CD4-positive, alpha-beta memory T cell (primary cell): ENCODE measurements around the gene KLK3. TPM values are rescaled to one million over a fixed set of nuclear protein-coding genes. Genes with fewer than 3 reads are reported as not detected.
"Not testable (repeated sequence)": the region's sequence is repeated elsewhere in the genome, so short reads cannot be mapped to it uniquely, and the experiment has no call there.

Experiments used
- CTCF ChIA-PET: fragments of 350-600 bp; sonication (Branson Sonifier 250); formaldehyde crosslinking; loops from one replicate; lab custom pipeline; 2021; ENCODE audit warnings: inconsistent platforms; ENCODE audit not compliant: partially characterized antibody; lab: Charles Lee
- POLR2A ChIA-PET: fragments of 350-600 bp; sonication (Branson Sonifier 250); formaldehyde crosslinking; loops from one replicate; lab custom pipeline; 2021; ENCODE audit not compliant: partially characterized antibody; lab: Charles Lee
- DNase-seq, 5 donors: peaks; one replicate each; pipeline versions ENCODE4 v3.0.0 to v3.0.0-alpha.2; 2020 to 2022; ENCODE audit warnings: mixed read lengths in 1 of 5
- H3K27ac ChIP-seq: one replicate; pipeline ENCODE4 v1.7.0; 2013; ENCODE audit warnings: low read depth, low read length
- H3K27me3 ChIP-seq: 2 replicates; pipeline ENCODE4 v1.7.0; 2013; ENCODE audit warnings: mild to moderate bottlenecking, low read length, moderate library complexity; ENCODE audit not compliant: insufficient read depth
- H3K36me3 ChIP-seq: 2 replicates; pipeline ENCODE4 v1.7.0; 2013; ENCODE audit warnings: mild to moderate bottlenecking, low read length, moderate library complexity; ENCODE audit not compliant: insufficient read depth
- H3K4me1 ChIP-seq: 2 replicates; pipeline ENCODE4 v1.7.0; 2013; ENCODE audit warnings: mild to moderate bottlenecking, low read length, moderate library complexity; ENCODE audit not compliant: insufficient read depth
- H3K4me3 ChIP-seq, 2 donors: one replicate each; pipeline ENCODE4 v1.7.0; 2013; ENCODE audit warnings: low read length in 2 of 2, mild to moderate bottlenecking in 1 of 2
- H3K9me3 ChIP-seq, 2 donors: one replicate each; pipeline ENCODE4 v1.7.0; 2013; ENCODE audit warnings: low read length in 2 of 2, control low read depth in 1 of 2; ENCODE audit not compliant: control insufficient read depth in 1 of 2
- H3K27ac Mint-ChIP-seq, 7 donors: one replicate each; pipeline ENCODE4 v1.8.0; 2020 to 2021; ENCODE audit warnings: mixed read lengths in 7 of 7, mild to moderate bottlenecking in 6 of 7, inconsistent platforms in 3 of 7, moderate library complexity in 3 of 7
- H3K27me3 Mint-ChIP-seq, 2 donors: one replicate each; pipeline ENCODE4 v1.8.0; 2020 to 2021; ENCODE audit warnings: mixed read lengths in 2 of 2
- H3K36me3 Mint-ChIP-seq, 2 donors: one replicate each; pipeline ENCODE4 v1.8.0; 2020 to 2021; ENCODE audit warnings: mixed read lengths in 2 of 2, inconsistent platforms in 1 of 2, mild to moderate bottlenecking in 1 of 2
- H3K4me1 Mint-ChIP-seq, 4 donors: one replicate each; pipeline ENCODE4 v1.8.0; 2020 to 2021; ENCODE audit warnings: mixed read lengths in 4 of 4, mild to moderate bottlenecking in 1 of 4
- H3K4me3 Mint-ChIP-seq, 8 donors: one replicate each; pipeline ENCODE4 v1.8.0; 2020 to 2021; ENCODE audit warnings: mixed read lengths in 8 of 8, mild to moderate bottlenecking in 7 of 8, moderate library complexity in 6 of 8, inconsistent platforms in 3 of 8
- H3K9me3 Mint-ChIP-seq, 8 donors: one replicate each; pipeline ENCODE4 v1.8.0; 2020 to 2021; ENCODE audit warnings: mixed read lengths in 8 of 8, mild to moderate bottlenecking in 5 of 8, inconsistent platforms in 3 of 8, moderate library complexity in 1 of 8
- intact Hi-C: fragments of 100-400 bp; cut with micrococcal nuclease; formaldehyde crosslinking; loops from one replicate; pipeline ENCODE4 v1.15.1; 2023
- polyA plus RNA-seq, 2 donors: library from polyadenylated mRNA; unstranded; fragments of 300-500 nt; fragmentation: Illumina TruSeq; gene quantifications; one replicate each; pipeline ENCODE4 v1.2.3, GENCODE V29; 2021
- total RNA-seq, 2 experiments: library from RNA; stranded (reverse); gene quantifications; one replicate each; pipeline ENCODE4 v1.2.3, GENCODE V29; 2021

Gene KLK3
- total RNA-seq (not detected), polyA plus RNA-seq (not detected)

GRCh38 chr19:50854636-50855410 lies at the start of gene KLK3:
KLK3 (plus strand) TSS chr19:50854915; CDS start chr19:50854956, 41 bp downstream.
- Histone ChIP-seq H3K27ac (no peak within 1 kb of the TSS), H3K27me3 (no peaks in the 10 kb centered on the region), H3K4me3 (no peak within 1 kb of the TSS), H3K36me3 (no peaks in the 10 kb centered on the region), H3K9me3 (no peaks in the 10 kb centered on the region), H3K4me1 (no peaks in the 10 kb centered on the region)
- intact Hi-C loops, result no loop called here
- Mint-ChIP-seq H3K4me3 (no peak within 1 kb of the TSS), H3K36me3 (no peaks in the 10 kb centered on the region), H3K27me3 (peaks cover 41 to 54% of the 10 kb centered on the region in 2 donors), H3K27ac (peak within 1 kb of the TSS in 1 of 7 donors; percentile 7), H3K9me3 (peaks cover 0 to 1% (median 0%) of the 10 kb centered on the region in 8 donors), H3K4me1 (no peaks in the 10 kb centered on the region)
- ChIA-PET CTCF (no interaction called here), POLR2A (no interaction called here)
- no peak for DNase-seq

GRCh38 chr19:50808856-50809255 lies 45.9 kb upstream of the KLK3 start:
- Mint-ChIP-seq H3K9me3 (peaks cover 0 to 4% (median 0%) of the 10 kb centered on the region in 8 donors), H3K27ac (no peak overlapping the region), H3K36me3 (peaks cover 0 to 7% of the 10 kb centered on the region in 2 donors), H3K27me3 (peaks cover 2 to 8% of the 10 kb centered on the region in 2 donors), H3K4me1 (peaks cover 6 to 26% (median 17%) of the 10 kb centered on the region in 4 donors), H3K4me3 (no peak overlapping the region)
- intact Hi-C loops, result loop anchor here (10.0 kb wide), 1 partner anchor 784 kb away; the partner anchor contains the start of genes VRK3 and ZNF473
- H3K9me3 ChIP-seq, result no peaks in the 10 kb centered on the region
- no peaks in the 10 kb centered on the region for H3K36me3 ChIP-seq
- peaks cover 8% of the 10 kb centered on the region for H3K4me1 ChIP-seq
- no peak for DNase-seq
- CTCF ChIA-PET, result no interaction called here
- H3K27ac ChIP-seq, result no peak overlapping the region
- POLR2A ChIA-PET, result interaction anchor here (0.7 kb wide), 1 partner anchor 324 kb away, joined by 3 read pairs; no protein-coding TSS in a partner anchor
- no peak overlapping the region for H3K4me3 ChIP-seq
- H3K27me3 ChIP-seq, result no peaks in the 10 kb centered on the region

- H3K9me3 ChIP-seq, H3K27ac ChIP-seq, H3K4me1 Mint-ChIP-seq, CTCF ChIA-PET, DNase-seq, H3K36me3 ChIP-seq, intact Hi-C loops, H3K9me3 Mint-ChIP-seq, H3K27me3 ChIP-seq, H3K36me3 Mint-ChIP-seq, H3K27ac Mint-ChIP-seq, H3K4me3 ChIP-seq, H3K4me3 Mint-ChIP-seq, H3K4me1 ChIP-seq, POLR2A ChIA-PET: not testable (repeated sequence)
- peaks cover 5 to 24% of the 10 kb centered on the region in 2 donors for H3K27me3 Mint-ChIP-seq
Measured at GRCh38 chr19:50811622-50812238, 43.0 kb upstream of the KLK3 start.

GRCh38 chr19:50812474-50812873 lies 42.2 kb upstream of the KLK3 start:
- no peak for DNase-seq
- Histone ChIP-seq H3K36me3 (no peaks in the 10 kb centered on the region), H3K4me3 (no peak overlapping the region), H3K4me1 (peaks cover 2% of the 10 kb centered on the region), H3K9me3 (no peaks in the 10 kb centered on the region), H3K27me3 (no peaks in the 10 kb centered on the region), H3K27ac (no peak overlapping the region)
- intact Hi-C loops, result no loop called here
- no peak overlapping the region for H3K27ac Mint-ChIP-seq
- no peaks in the 10 kb centered on the region for H3K36me3 Mint-ChIP-seq
- CTCF ChIA-PET, result no interaction called here
- peaks cover 1 to 5% (median 3%) of the 10 kb centered on the region in 4 donors for H3K4me1 Mint-ChIP-seq
- peaks cover 0 to 3% (median 0%) of the 10 kb centered on the region in 8 donors for H3K9me3 Mint-ChIP-seq
- POLR2A ChIA-PET, result interaction anchor here (0.9 kb wide), 1 partner anchor 8 kb away, joined by 3 read pairs; no protein-coding TSS in a partner anchor
- no peak overlapping the region for H3K4me3 Mint-ChIP-seq
- H3K27me3 Mint-ChIP-seq, result peaks cover 6 to 31% of the 10 kb centered on the region in 2 donors

GRCh38 chr19:50814883-50815282 lies 39.8 kb upstream of the KLK3 start:
- H3K27ac ChIP-seq, result no peak overlapping the region
- H3K4me3 ChIP-seq, result no peak overlapping the region
- POLR2A ChIA-PET, result no interaction called here
- no peaks in the 10 kb centered on the region for H3K36me3 ChIP-seq
- peaks cover 0 to 3% (median 0%) of the 10 kb centered on the region in 8 donors for H3K9me3 Mint-ChIP-seq
- H3K27me3 Mint-ChIP-seq, result peaks cover 19 to 43% of the 10 kb centered on the region in 2 donors
- DNase-seq, result no peak
- H3K4me3 Mint-ChIP-seq, result no peak overlapping the region
- intact Hi-C loops, result no loop called here
- no peaks in the 10 kb centered on the region for H3K36me3 Mint-ChIP-seq
- peaks cover 7 to 17% (median 12%) of the 10 kb centered on the region in 4 donors for H3K4me1 Mint-ChIP-seq
- H3K27me3 ChIP-seq, result peaks cover 5% of the 10 kb centered on the region
- peaks cover 14% of the 10 kb centered on the region for H3K4me1 ChIP-seq
- CTCF ChIA-PET, result no interaction called here
- H3K9me3 ChIP-seq, result no peaks in the 10 kb centered on the region
- no peak overlapping the region for H3K27ac Mint-ChIP-seq

GRCh38 chr19:50815439-50815838 lies 39.3 kb upstream of the KLK3 start:
- intact Hi-C loops, result no loop called here
- Mint-ChIP-seq H3K4me1 (peaks cover 11 to 23% (median 16%) of the 10 kb centered on the region in 4 donors), H3K9me3 (peaks cover 0 to 2% (median 0%) of the 10 kb centered on the region in 8 donors), H3K36me3 (no peaks in the 10 kb centered on the region), H3K27ac (no peak overlapping the region), H3K27me3 (peaks cover 24 to 47% of the 10 kb centered on the region in 2 donors), H3K4me3 (no peak overlapping the region)
- no peak overlapping the region for H3K4me3 ChIP-seq
- no peaks in the 10 kb centered on the region for H3K36me3 ChIP-seq
- CTCF ChIA-PET, result no interaction called here
- POLR2A ChIA-PET, result no interaction called here
- peaks cover 19% of the 10 kb centered on the region for H3K4me1 ChIP-seq
- H3K27me3 ChIP-seq, result peaks cover 11% of the 10 kb centered on the region
- H3K27ac ChIP-seq, result no peak overlapping the region
- no peaks in the 10 kb centered on the region for H3K9me3 ChIP-seq
- no peak for DNase-seq
